ENCODE data around the gene NHLH1. TPM values are rescaled to one million over a fixed set of nuclear protein-coding genes. Genes with fewer than 3 reads are reported as not detected.
A peak's percentile ranks its signal among the peaks of the same experiment; 100 is the strongest.

Gene NHLH1
- total RNA-seq (0.16 and 0.46 TPM in 2 replicates), polyA plus RNA-seq (0.46 and 0.60 TPM in 2 replicates), polyA minus RNA-seq (0.38 and 0.78 TPM in 2 replicates), Bru-seq, nascent RNA (percentile 24 among the genes with signal in this experiment), BruChase-seq, experiment 1, labeled RNA remaining after a 6-hour chase (percentile 52 among the genes with signal in this experiment), BruChase-seq, experiment 2, labeled RNA remaining after a 2-hour chase (percentile 38 among the genes with signal in this experiment)
- 0.25 TPM in 2 replicates for polyA plus RNA-seq (2011; cell fraction: cytosol; rRNA removed)
- 0.92 and 1.6 TPM in 2 replicates for polyA plus RNA-seq (2011; cell fraction: nucleus; rRNA removed)
- polyA plus RNA-seq (2012): 0.08 and 0.15 TPM in 2 replicates
- polyA minus RNA-seq (2011; cell fraction: cytosol; rRNA and poly(A)+ RNA removed): not detected
- 0.48 and 0.77 TPM in 2 replicates for polyA minus RNA-seq (2011; cell fraction: nucleus; rRNA and poly(A)+ RNA removed)
- long read RNA-seq: 0 reads

- FAIRE-seq (no peak), DNase-seq (ENCODE audit: low read depth, low spot score) (no peak)
- Histone ChIP-seq H3K27me3 (ENCODE audit: control insufficient read depth in 2 of 2, insufficient read depth in 2 of 2, low read length in 2 of 2) (peaks cover 3 to 11% of the 10 kb centered on the region in 2 experiments), H3K4me1 (ENCODE audit: control insufficient read depth, extremely low read depth, insufficient read depth, low read length) (no peaks in the 10 kb centered on the region), H3K9ac (replicated peaks; ENCODE audit: extremely low read depth, insufficient read depth, low read length) (no peak within 1 kb of the TSS), H2AFZ (ENCODE audit: low read depth, low read length) (no peak within 1 kb of the TSS), H3K79me2 (ENCODE audit: control insufficient read depth, insufficient read depth, low read length) (no peaks in the 10 kb centered on the region), H3K27ac (ENCODE audit: insufficient read depth, low read depth, low read length) (no peak within 1 kb of the TSS), H3K4me2 (ENCODE audit: insufficient read depth, low read length) (no peak within 1 kb of the TSS), H3K9me3 (replicated peaks; ENCODE audit: control insufficient read depth, insufficient read depth, low read length) (no peaks in the 10 kb centered on the region), H3K4me3 (replicated peaks in 1 of 3; ENCODE audit: insufficient read depth in 1 of 3, low read depth in 1 of 3, low read length in 3 of 3) (no peak within 1 kb of the TSS), H3K36me3 (ENCODE audit: control insufficient read depth in 2 of 2, extremely low read depth in 1 of 2, insufficient read depth in 2 of 2, low read length in 2 of 2) (no peaks in the 10 kb centered on the region), H3K9me1 (replicated peaks; ENCODE audit: control insufficient read depth, extremely low read depth, insufficient read depth, low read length) (no peaks in the 10 kb centered on the region), H4K20me1 (replicated peaks; ENCODE audit: control insufficient read depth, extremely low read depth, insufficient read depth, low read length) (no peaks in the 10 kb centered on the region)
- no peak for TF ChIP-seq MAX (IDR thresholded peaks at IDR 0.05; ENCODE audit: insufficient read depth, insufficient read length)
- no peak for TF ChIP-seq FOS (IDR thresholded peaks at IDR 0.05; ENCODE audit: borderline replicate concordance, insufficient read depth, low read length)
- no peak for TF ChIP-seq CTCF (IDR thresholded peaks at IDR 0.05; ENCODE audit: extremely low read depth in 1 of 2, insufficient read depth in 1 of 2, low read depth in 1 of 2, low read length in 2 of 2)
- TF ChIP-seq JUN (IDR thresholded peaks at IDR 0.05; ENCODE audit: borderline replicate concordance, insufficient read depth, insufficient read length, low read depth): no peak
- no peak for TF ChIP-seq MYC (IDR thresholded peaks at IDR 0.05; ENCODE audit: low read depth, low read length)
- TF ChIP-seq POLR2A (IDR thresholded peaks at IDR 0.05; ENCODE audit: low read depth, low read length): no peak
- no peak for TF ChIP-seq EZH2 (IDR thresholded peaks at IDR 0.05; ENCODE audit: borderline replicate concordance, low read depth, low read length, severe bottlenecking)
- TF ChIP-seq GATA2 (IDR thresholded peaks at IDR 0.05; ENCODE audit: insufficient read depth, insufficient read length, low read depth, low read length): no peak
- no peak for TF ChIP-seq POLR2AphosphoS5 (IDR thresholded peaks at IDR 0.05; ENCODE audit: insufficient read depth, low read depth, low read length)
- intact Hi-C loops (cut with micrococcal nuclease): no loop called here
- dilution Hi-C loops (cut with MboI; ENCODE audit: extremely low pct_ligation_motif_present, low sequenced_read_pairs): no loop called here
- no TSS peak for BruUV-seq (replicated peaks)
- ChIA-PET POLR2A (interaction anchor here (0.7 kb wide), 1 partner anchor 42 kb away, joined by 6 read pairs; no protein-coding TSS in a partner anchor), CTCF (interaction anchor here (0.8 to 4.1 kb wide), 2 partner anchors 10 to 12 kb away, joined by 3 to 29 read pairs; no protein-coding TSS in a partner anchor)
These were observed at the start of gene NHLH1 for GRCh38 chr1:160366731-160367515. TSS of gene NHLH1 (plus strand) at chr1:160367071. CDS start at chr1:160370732, 3,661 bp downstream.

Measured in endothelial cell of umbilical vein (primary cell).